ENCODE results near the gene SRGAP2C. TPM values are rescaled to one million over a fixed set of nuclear protein-coding genes. Genes with fewer than 3 reads are reported as not detected.
"Not testable (repeated sequence)": the region's sequence is repeated elsewhere in the genome, so short reads cannot be mapped to it uniquely, and the experiment has no call there.

SRGAP2C gene
- total RNA-seq, 1 experiment from 2014 or later, result 49.9 TPM

GRCh38 chr1:121418369-121419049, 233.7 kb downstream of the SRGAP2C start:
- Histone ChIP-seq H3K9me3 (ENCODE audit: insufficient read depth, low read depth) (no peaks in the 10 kb centered on the region), H4K20me1 (ENCODE audit: insufficient read depth) (no peaks in the 10 kb centered on the region), H3K79me2 (ENCODE audit: low read depth) (no peaks in the 10 kb centered on the region), H3K27ac (no peak overlapping the region), H2AFZ (no peak overlapping the region), H3K36me3 (ENCODE audit: low read depth) (no peaks in the 10 kb centered on the region), H3F3A (ENCODE audit: insufficient read depth, low read depth) (no peaks in the 10 kb centered on the region), H3K4me1 (replicated peaks; ENCODE audit: insufficient read depth) (peaks cover 20% of the 10 kb centered on the region), H3K4me2 (no peak overlapping the region), H3K27me3 (ENCODE audit: insufficient read depth, low read depth) (no peaks in the 10 kb centered on the region), H3K4me3 (no peak overlapping the region), H3K9me2 (ENCODE audit: insufficient read depth) (no peaks in the 10 kb centered on the region)
- DNase-seq, result peak in 1 of 2 experiments; percentile 28
- ChIA-PET CTCF (no interaction called here), POLR2A (ENCODE audit: unreplicated experiment) (no interaction called here)
- no TSS peak for BruUV-seq (replicated peaks)
- TF ChIP-seq CTCF (conservative IDR thresholded peaks at IDR 0.05), result no peak
- no peak for TF ChIP-seq EZH2 (IDR thresholded peaks at IDR 0.05; ENCODE audit: low read depth)
- intact Hi-C loops (cut with micrococcal nuclease; ENCODE audit: unreplicated experiment), result loop anchor here (10.0 kb wide), 3 partner anchors 46 to 156 kb away; no protein-coding TSS in a partner anchor

- H3K27me3 ChIP-seq (ENCODE audit: insufficient read depth, low read depth); BruUV-seq (replicated peaks); H3K9me2 ChIP-seq (ENCODE audit: insufficient read depth); POLR2A ChIA-PET (ENCODE audit: unreplicated experiment); H3K4me3 ChIP-seq; H3K4me2 ChIP-seq; H2AFZ ChIP-seq; CTCF ChIA-PET; H3K36me3 ChIP-seq (ENCODE audit: low read depth); H3K27ac ChIP-seq; H3K79me2 ChIP-seq (ENCODE audit: low read depth); H3K9me3 ChIP-seq (ENCODE audit: insufficient read depth, low read depth); H3F3A ChIP-seq (ENCODE audit: insufficient read depth, low read depth); H4K20me1 ChIP-seq (ENCODE audit: insufficient read depth): not testable (repeated sequence)
- intact Hi-C loops (cut with micrococcal nuclease; ENCODE audit: unreplicated experiment), result loop anchor here (10.0 kb wide), 3 partner anchors 46 to 156 kb away; no protein-coding TSS in a partner anchor
- peaks cover 20% of the 10 kb centered on the region for H3K4me1 ChIP-seq (replicated peaks; ENCODE audit: insufficient read depth)
- DNase-seq, result peak in 1 of 2 experiments; percentile 1
Observed at GRCh38 chr1:121419050-121419615, 234.4 kb downstream of the SRGAP2C start.

- H3K27ac ChIP-seq; intact Hi-C loops (cut with micrococcal nuclease; ENCODE audit: unreplicated experiment): not testable (repeated sequence)
Observed at GRCh38 chr1:121421490-121421889, 236.7 kb downstream of the SRGAP2C start.

DNA sequence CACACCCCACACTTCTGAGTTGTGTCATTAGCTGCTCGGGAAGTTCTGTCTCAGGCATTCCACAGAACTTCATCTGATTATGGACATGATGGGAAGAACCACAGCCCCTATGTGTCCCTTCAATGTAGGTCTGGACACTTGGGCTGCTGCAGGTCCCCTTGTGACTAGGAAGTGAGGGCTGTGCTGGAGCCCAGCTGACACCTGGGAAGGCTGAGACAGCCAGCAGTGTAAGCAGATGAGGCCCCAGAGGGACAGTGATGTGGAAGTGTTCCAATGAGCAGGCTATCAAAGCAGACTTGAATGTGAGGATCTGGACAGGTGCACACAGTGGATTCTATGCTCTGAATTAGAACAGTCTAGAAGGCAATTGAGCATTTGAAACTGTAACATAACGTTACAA, 239.2 kb downstream of the SRGAP2C start:
- H3K4me1 ChIP-seq (replicated peaks; ENCODE audit: insufficient read depth); H3K9me3 ChIP-seq (ENCODE audit: insufficient read depth, low read depth); H3K4me3 ChIP-seq; H3K79me2 ChIP-seq (ENCODE audit: low read depth); H3K36me3 ChIP-seq (ENCODE audit: low read depth); H2AFZ ChIP-seq; H3K27me3 ChIP-seq (ENCODE audit: insufficient read depth, low read depth); H3K27ac ChIP-seq; H4K20me1 ChIP-seq (ENCODE audit: insufficient read depth); H3K4me2 ChIP-seq; POLR2A ChIA-PET (ENCODE audit: unreplicated experiment); H3K9me2 ChIP-seq (ENCODE audit: insufficient read depth); intact Hi-C loops (cut with micrococcal nuclease; ENCODE audit: unreplicated experiment); CTCF ChIA-PET; H3F3A ChIP-seq (ENCODE audit: insufficient read depth, low read depth); BruUV-seq (replicated peaks): not testable (repeated sequence)
- DNase-seq, result peak in 1 of 2 experiments; percentile 22

More at GRCh38 chr1:121421490-121421889, 236.7 kb downstream of the SRGAP2C start:
- POLR2A ChIA-PET (ENCODE audit: unreplicated experiment); H4K20me1 ChIP-seq (ENCODE audit: insufficient read depth); BruUV-seq (replicated peaks); CTCF ChIA-PET; H2AFZ ChIP-seq; H3K79me2 ChIP-seq (ENCODE audit: low read depth); H3K4me2 ChIP-seq; H3K9me3 ChIP-seq (ENCODE audit: insufficient read depth, low read depth); H3K36me3 ChIP-seq (ENCODE audit: low read depth); H3K4me3 ChIP-seq; H3K9me2 ChIP-seq (ENCODE audit: insufficient read depth); H3K27me3 ChIP-seq (ENCODE audit: insufficient read depth, low read depth); H3F3A ChIP-seq (ENCODE audit: insufficient read depth, low read depth): not testable (repeated sequence)
- peak in 1 of 2 experiments; percentile 9 for DNase-seq
- H3K4me1 ChIP-seq (replicated peaks; ENCODE audit: insufficient read depth), result peaks cover 12% of the 10 kb centered on the region

- POLR2A ChIA-PET (ENCODE audit: unreplicated experiment); CTCF ChIA-PET; H3F3A ChIP-seq (ENCODE audit: insufficient read depth, low read depth); intact Hi-C loops (cut with micrococcal nuclease; ENCODE audit: unreplicated experiment); H3K4me2 ChIP-seq; DNase-seq; H3K27ac ChIP-seq; H3K36me3 ChIP-seq (ENCODE audit: low read depth); H3K9me3 ChIP-seq (ENCODE audit: insufficient read depth, low read depth); H3K4me1 ChIP-seq (replicated peaks; ENCODE audit: insufficient read depth); H3K79me2 ChIP-seq (ENCODE audit: low read depth); H3K9me2 ChIP-seq (ENCODE audit: insufficient read depth); H3K4me3 ChIP-seq; H4K20me1 ChIP-seq (ENCODE audit: insufficient read depth); BruUV-seq (replicated peaks); H3K27me3 ChIP-seq (ENCODE audit: insufficient read depth, low read depth); H2AFZ ChIP-seq: not testable (repeated sequence)
Observed at GRCh38 chr1:121433517-121433916, 248.7 kb downstream of the SRGAP2C start.

GRCh38 chr1:121438862-121439261, 254.1 kb downstream of the SRGAP2C start:
- H3K9me2 ChIP-seq (ENCODE audit: insufficient read depth); H3K9me3 ChIP-seq (ENCODE audit: insufficient read depth, low read depth); POLR2A ChIA-PET (ENCODE audit: unreplicated experiment); H3K36me3 ChIP-seq (ENCODE audit: low read depth); BruUV-seq (replicated peaks); H3K27ac ChIP-seq; intact Hi-C loops (cut with micrococcal nuclease; ENCODE audit: unreplicated experiment); H3K4me1 ChIP-seq (replicated peaks; ENCODE audit: insufficient read depth); CTCF ChIA-PET; H3K4me3 ChIP-seq; H3F3A ChIP-seq (ENCODE audit: insufficient read depth, low read depth); H4K20me1 ChIP-seq (ENCODE audit: insufficient read depth); H3K79me2 ChIP-seq (ENCODE audit: low read depth); DNase-seq; H3K4me2 ChIP-seq; H2AFZ ChIP-seq; H3K27me3 ChIP-seq (ENCODE audit: insufficient read depth, low read depth): not testable (repeated sequence)

Data from PC-9 (cell line).